Spleen (tissue), 11 donors: ENCODE measurements around the gene SLC35G6. TPM values are rescaled to one million over a fixed set of nuclear protein-coding genes. Genes with fewer than 3 reads are reported as not detected.

Experiments used
- DNase-seq: peaks from one replicate; pipeline ENCODE4 v3.0.0-alpha.2; 2020
- H3K27ac ChIP-seq, 8 donors: fragments of 200-600 bp; sonication (generic) in 7 of 8; 1 replicate in 4 of 8; 2 replicates in 4 of 8; pipeline versions ENCODE4 v1.5.0 to v1.8.0; 2016 to 2021; ENCODE audit warnings: inconsistent platforms in 4 of 8, mild to moderate bottlenecking in 4 of 8, moderate library complexity in 1 of 8
- H3K27me3 ChIP-seq, 7 donors: fragments of 200-600 bp; sonication (generic) in 6 of 7; replicated peaks in 1 of 7; 1 replicate in 4 of 7; 2 replicates in 3 of 7; pipeline versions ENCODE4 v1.5.0 to v1.8.0; 2016 to 2021; ENCODE audit warnings: inconsistent platforms in 3 of 7, mild to moderate bottlenecking in 1 of 7
- H3K36me3 ChIP-seq, 6 donors: fragments of 200-600 bp; sonication (generic) in 5 of 6; 1 replicate in 4 of 6; 2 replicates in 2 of 6; pipeline versions ENCODE4 v1.5.0 to v1.8.0; 2016 to 2021; ENCODE audit warnings: inconsistent platforms in 2 of 6
- H3K4me1 ChIP-seq, 6 donors: fragments of 200-600 bp; sonication (generic) in 5 of 6; 1 replicate in 3 of 6; 2 replicates in 3 of 6; pipeline versions ENCODE4 v1.5.0 to v1.8.0; 2016 to 2021; ENCODE audit warnings: inconsistent platforms in 3 of 6
- H3K4me3 ChIP-seq, 8 donors: fragments of 200-600 bp; sonication (generic) in 7 of 8; 1 replicate in 4 of 8; 2 replicates in 4 of 8; pipeline versions ENCODE4 v1.5.0 to v1.8.0; 2016 to 2021; ENCODE audit warnings: inconsistent platforms in 4 of 8, mild to moderate bottlenecking in 4 of 8, moderate library complexity in 2 of 8
- H3K9me3 ChIP-seq, 8 donors: fragments of 200-600 bp; sonication (generic) in 7 of 8; 1 replicate in 4 of 8; 2 replicates in 4 of 8; pipeline versions ENCODE4 v1.5.0 to v1.8.0; 2016 to 2021; ENCODE audit warnings: inconsistent platforms in 4 of 8
- CTCF ChIP-seq, 11 experiments: fragments of 200-600 bp in 7 of 11; fragments of 450-650 bp in 4 of 11; sonication (generic) in 4 of 11; IDR thresholded peaks in 8 of 11; conservative IDR thresholded peaks in 3 of 11; 1 replicate in 7 of 11; 2 replicates in 4 of 11; pipeline versions ENCODE4 v1.4.0 to v1.8.0; 2016 to 2021; ENCODE audit warnings: antibody characterized with exemption in 11 of 11, inconsistent platforms in 4 of 11, mild to moderate bottlenecking in 1 of 11
- POLR2A ChIP-seq, 3 donors: fragments of 450-650 bp; IDR thresholded peaks; one replicate each; pipeline ENCODE4 v1.5.1; 2017; ENCODE audit warnings: antibody characterized with exemption in 3 of 3, mild to moderate bottlenecking in 1 of 3
- POLR2AphosphoS5 ChIP-seq, 3 donors: sonication (generic); formaldehyde crosslinking; IDR thresholded peaks; one replicate each; pipeline ENCODE4 v1.5.1; 2017; ENCODE audit warnings: antibody characterized with exemption in 3 of 3
- WGBS, 5 donors: extraction: QIAGEN DNeasy Blood & Tissue Kit in 3 of 5; methylation state at CpG; one replicate each; pipeline versions ENCODE4 v1.1.5 to v1.1.7; 2013 to 2018; 5-methylcytosine and 5-hydroxymethylcytosine counted together
- intact Hi-C: fragments of 100-400 bp; cut with DNase I; formaldehyde crosslinking; loops from one replicate; pipeline ENCODE4 v1.15.0; 2023; ENCODE audit warnings: low total_unique reads
- polyA plus RNA-seq, 3 donors: library from polyadenylated mRNA; stranded (reverse); fragments of 200-250 nt; gene quantifications; one replicate each; pipeline ENCODE4 v1.2.1, GENCODE V29; 2013
- total RNA-seq, 7 donors: library from RNA; depleted of rRNA in 3 of 7; stranded (reverse); fragments of >200 nt in 3 of 7; fragmentation: NEBNext Ultra II Directional in 4 of 7; extraction: Animal tissue kit (Norgen Biotek cat#: 25700) in 4 of 7; gene quantifications; one replicate each; pipeline versions ENCODE4 v1.1.0 to v1.2.1, GENCODE V29; 2016 to 2021
- donor health status: healthy with polysubstance abuse.
- donor health status: DM: no; HTN: no; CAD: no; lungs with moderate emphysema.
- donor health status: DM: no; HTN: no; CAD: no.
- donor health status: Bipolar disorder and iron deficiency.
- donor health status: healthy.
- donor health status: DM: no; HTN: no; CAD: no.
- donor health status: DM: yes; HTN: yes; CAD: no.

Gene SLC35G6
- total and polyA plus RNA-seq, 10 donors, result 0.13 TPM; not detected in 9

GRCh38 chr17:7440113-7440833, 41.0 kb upstream of the SLC35G6 start:
- no peaks in the 10 kb centered on the region for H3K36me3 ChIP-seq
- peak; percentile 85 for DNase-seq
- 1 to 6% (median 2%) methylated on average over 37 to 46 of the region's 46 CpGs for WGBS, 5 donors
- H3K9me3 ChIP-seq, result no peaks in the 10 kb centered on the region
- intact Hi-C loops, result no loop called here
- H3K4me3 ChIP-seq, result peak overlapping the region; percentile 8 to 84 (median 24)
- H3K27me3 ChIP-seq, result peaks cover 0 to 68% (median 33%) of the 10 kb centered on the region in 7 donors
- no peak overlapping the region for H3K27ac ChIP-seq
- no peak for TF ChIP-seq POLR2A (IDR thresholded peaks at IDR 0.05)
- peak in 1 of 3 donors; percentile 49 for TF ChIP-seq POLR2AphosphoS5 (IDR thresholded peaks at IDR 0.05)
- no peak for TF ChIP-seq CTCF (IDR thresholded peaks at IDR 0.05 in 8 of 11, conservative IDR thresholded peaks at IDR 0.05 in 3 of 11)
- peaks cover 36 to 71% (median 65%) of the 10 kb centered on the region in 6 donors for H3K4me1 ChIP-seq

GRCh38 chr17:7440834-7441195, 40.4 kb upstream of the SLC35G6 start:
- DNase-seq, result peak; percentile 79
- intact Hi-C loops, result no loop called here
- 2 to 8% (median 5%) methylated on average over 10 to 12 of the region's 12 CpGs for WGBS, 5 donors

GRCh38 chr17:7441266-7441665, 40.0 kb upstream of the SLC35G6 start:
- DNase-seq, result no peak
- Histone ChIP-seq H3K36me3 (no peaks in the 10 kb centered on the region), H3K9me3 (no peaks in the 10 kb centered on the region), H3K27me3 (peaks cover 0 to 78% (median 41%) of the 10 kb centered on the region in 7 donors), H3K4me3 (no peak overlapping the region), H3K27ac (no peak overlapping the region), H3K4me1 (peaks cover 35 to 71% (median 64%) of the 10 kb centered on the region in 6 donors)
- TF ChIP-seq POLR2AphosphoS5 (IDR thresholded peaks at IDR 0.05) (no peak), POLR2A (IDR thresholded peaks at IDR 0.05) (no peak), CTCF (IDR thresholded peaks at IDR 0.05 in 8 of 11, conservative IDR thresholded peaks at IDR 0.05 in 3 of 11) (no peak)
- 65 to 73% (median 72%) methylated on average over 7 of the region's 7 CpGs for WGBS, 5 donors
- intact Hi-C loops, result no loop called here

More at GRCh38 chr17:7440834-7441195, 40.4 kb upstream of the SLC35G6 start:
- H3K36me3 ChIP-seq, result no peaks in the 10 kb centered on the region
- TF ChIP-seq POLR2AphosphoS5 (IDR thresholded peaks at IDR 0.05) (no peak), POLR2A (IDR thresholded peaks at IDR 0.05) (no peak), CTCF (IDR thresholded peaks at IDR 0.05 in 8 of 11, conservative IDR thresholded peaks at IDR 0.05 in 3 of 11) (no peak)
- peaks cover 37 to 71% (median 65%) of the 10 kb centered on the region in 6 donors for H3K4me1 ChIP-seq
- H3K4me3 ChIP-seq, result peak overlapping the region in 2 of 8 donors; percentile 38 to 84
- no peaks in the 10 kb centered on the region for H3K9me3 ChIP-seq
- H3K27ac ChIP-seq, result no peak overlapping the region
- peaks cover 0 to 74% (median 38%) of the 10 kb centered on the region in 7 donors for H3K27me3 ChIP-seq

GRCh38 chr17:7442142-7442541, 39.1 kb upstream of the SLC35G6 start:
- Histone ChIP-seq H3K27ac (no peak overlapping the region), H3K4me3 (no peak overlapping the region), H3K27me3 (peaks cover 0 to 87% (median 49%) of the 10 kb centered on the region in 7 donors), H3K36me3 (no peaks in the 10 kb centered on the region), H3K4me1 (peaks cover 26 to 71% (median 59%) of the 10 kb centered on the region in 6 donors), H3K9me3 (no peaks in the 10 kb centered on the region)
- TF ChIP-seq POLR2A (IDR thresholded peaks at IDR 0.05) (no peak), CTCF (IDR thresholded peaks at IDR 0.05 in 8 of 11, conservative IDR thresholded peaks at IDR 0.05 in 3 of 11) (no peak), POLR2AphosphoS5 (IDR thresholded peaks at IDR 0.05) (no peak)
- DNase-seq, result no peak
- intact Hi-C loops, result no loop called here
- 91 to 100% (median 93%) methylated on average over 1 to 2 of the region's 2 CpGs for WGBS, 5 donors
